HFF-Myc (cell line): ENCODE measurements around the gene ACYP2.

Experiments used
- DNase-seq: peaks from one replicate; pipeline ENCODE4 v3.0.0-alpha.2; 2011; ENCODE audit warnings: low read depth; ENCODE audit errors: extremely low read depth
- H3K4me3 ChIP-seq: replicated peaks from 2 replicates; pipeline ENCODE4 v1.5.1; 2011; ENCODE audit warnings: low read depth, mild to moderate bottlenecking, control low read depth, low read length
- TF ChIP-seq, protein P1 (sequence below): IDR thresholded peaks from 2 replicates; pipeline ENCODE4 v1.5.1; 2012; ENCODE audit warnings: mild to moderate bottlenecking, low read depth, low read length, control low read depth; ENCODE audit errors: missing control alignments

The ACYP2 gene

DNA sequence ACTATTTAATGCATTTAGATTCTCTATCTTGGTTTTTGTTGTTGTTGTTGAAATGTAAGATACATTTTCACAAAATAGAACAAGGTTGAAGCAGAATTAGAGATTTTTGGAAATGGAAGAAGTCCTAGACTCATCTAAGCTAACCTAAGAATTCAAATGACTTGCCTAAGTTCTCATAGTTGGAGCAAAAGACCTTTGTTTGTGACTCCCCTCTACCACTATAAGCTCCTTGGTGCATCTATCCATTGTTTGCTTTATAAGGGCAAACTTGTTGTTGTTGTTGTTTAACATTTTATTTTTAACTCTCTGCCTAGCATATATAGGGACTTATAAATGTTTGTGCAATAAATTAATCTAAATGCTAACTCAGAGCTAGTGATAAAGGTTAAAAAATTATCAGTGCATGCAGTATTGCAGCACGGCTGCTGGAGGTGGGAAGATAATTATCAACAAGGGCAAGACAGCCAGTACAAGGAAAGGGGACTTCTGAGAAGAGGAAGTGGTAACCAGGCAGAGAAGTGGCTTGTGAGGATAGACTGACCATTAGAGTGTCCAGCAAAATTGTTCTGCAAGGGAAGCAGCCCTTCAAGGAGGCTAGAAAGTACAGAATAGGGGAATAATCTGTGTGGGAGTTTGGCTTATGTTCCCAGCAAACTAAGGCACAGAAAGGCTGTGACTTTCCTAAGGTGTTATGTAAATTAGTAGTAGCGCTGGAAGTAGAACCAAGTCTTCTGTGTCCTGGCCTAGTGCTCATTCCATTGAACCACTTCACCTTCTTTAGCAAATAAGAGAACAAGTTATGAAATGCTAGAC lies 38.1 kb upstream of the ACYP2 start:
- TF ChIP-seq, protein P1, sequence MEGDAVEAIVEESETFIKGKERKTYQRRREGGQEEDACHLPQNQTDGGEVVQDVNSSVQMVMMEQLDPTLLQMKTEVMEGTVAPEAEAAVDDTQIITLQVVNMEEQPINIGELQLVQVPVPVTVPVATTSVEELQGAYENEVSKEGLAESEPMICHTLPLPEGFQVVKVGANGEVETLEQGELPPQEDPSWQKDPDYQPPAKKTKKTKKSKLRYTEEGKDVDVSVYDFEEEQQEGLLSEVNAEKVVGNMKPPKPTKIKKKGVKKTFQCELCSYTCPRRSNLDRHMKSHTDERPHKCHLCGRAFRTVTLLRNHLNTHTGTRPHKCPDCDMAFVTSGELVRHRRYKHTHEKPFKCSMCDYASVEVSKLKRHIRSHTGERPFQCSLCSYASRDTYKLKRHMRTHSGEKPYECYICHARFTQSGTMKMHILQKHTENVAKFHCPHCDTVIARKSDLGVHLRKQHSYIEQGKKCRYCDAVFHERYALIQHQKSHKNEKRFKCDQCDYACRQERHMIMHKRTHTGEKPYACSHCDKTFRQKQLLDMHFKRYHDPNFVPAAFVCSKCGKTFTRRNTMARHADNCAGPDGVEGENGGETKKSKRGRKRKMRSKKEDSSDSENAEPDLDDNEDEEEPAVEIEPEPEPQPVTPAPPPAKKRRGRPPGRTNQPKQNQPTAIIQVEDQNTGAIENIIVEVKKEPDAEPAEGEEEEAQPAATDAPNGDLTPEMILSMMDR, result no peak
- DNase-seq, result no peak
- no peak overlapping the region for H3K4me3 ChIP-seq

DNA sequence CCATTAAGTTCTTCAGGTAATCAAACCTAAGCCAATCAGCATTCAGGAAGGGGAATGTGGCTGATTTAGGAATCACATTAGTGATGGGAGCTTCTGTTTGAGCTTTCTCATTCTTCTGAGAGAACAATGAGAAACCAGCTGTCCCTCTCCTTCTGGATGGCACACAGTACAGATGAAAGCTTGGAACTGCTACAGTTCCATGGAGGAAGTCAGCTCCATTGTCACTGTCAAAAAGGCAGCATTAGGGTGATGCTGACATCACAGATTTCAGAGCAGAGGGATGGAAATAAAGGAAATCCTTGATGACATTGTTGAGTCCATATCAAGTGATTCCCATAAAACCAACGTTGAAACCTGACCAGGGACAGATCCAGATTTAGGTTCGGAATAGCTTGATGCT lies 36.1 kb upstream of the ACYP2 start:
- TF ChIP-seq, protein P1, result no peak
- DNase-seq, result no peak
- H3K4me3 ChIP-seq, result no peak overlapping the region

DNA sequence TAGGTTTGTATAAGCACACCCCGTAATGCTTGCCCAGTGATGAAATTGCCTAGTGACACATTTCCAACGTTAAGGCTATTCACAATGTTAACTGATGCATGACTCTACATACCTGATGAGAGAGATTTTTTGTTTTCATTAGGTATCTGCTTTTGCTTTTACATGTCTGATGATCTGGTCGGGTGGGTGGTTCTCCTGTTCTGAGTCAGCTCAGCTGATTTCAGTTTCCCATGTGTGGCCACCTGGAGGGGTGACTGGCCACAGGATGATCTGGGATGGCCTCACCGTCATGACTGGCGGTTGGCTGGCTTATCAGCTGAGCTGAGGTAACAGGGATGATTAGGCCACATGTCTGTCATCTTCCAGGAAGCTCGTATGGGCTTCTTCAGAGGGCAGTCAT lies 33.8 kb upstream of the ACYP2 start:
- DNase-seq, result no peak
- H3K4me3 ChIP-seq, result no peak overlapping the region
- TF ChIP-seq, protein P1, result no peak

DNA sequence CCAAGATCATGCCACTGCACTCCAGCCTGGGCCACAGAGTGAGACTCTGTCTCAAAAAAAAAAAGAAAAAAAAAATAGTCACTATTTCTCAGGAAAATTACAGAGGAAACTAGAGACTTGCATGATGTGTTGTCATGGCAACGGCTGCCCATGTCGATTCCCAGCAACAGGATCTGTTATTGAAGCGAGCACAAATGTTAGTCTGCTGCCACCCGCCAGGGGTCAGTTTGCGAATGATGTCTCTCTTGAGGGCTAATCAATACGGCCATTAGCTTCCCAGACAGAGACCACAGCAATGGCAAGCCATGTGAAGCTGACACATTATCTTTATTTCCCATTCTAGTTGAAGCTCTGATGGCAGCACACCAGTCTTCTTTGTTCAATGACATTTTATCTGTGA lies 32.4 kb upstream of the ACYP2 start:
- TF ChIP-seq, protein P1, result no peak
- H3K4me3 ChIP-seq, result no peak overlapping the region
- no peak for DNase-seq

DNA sequence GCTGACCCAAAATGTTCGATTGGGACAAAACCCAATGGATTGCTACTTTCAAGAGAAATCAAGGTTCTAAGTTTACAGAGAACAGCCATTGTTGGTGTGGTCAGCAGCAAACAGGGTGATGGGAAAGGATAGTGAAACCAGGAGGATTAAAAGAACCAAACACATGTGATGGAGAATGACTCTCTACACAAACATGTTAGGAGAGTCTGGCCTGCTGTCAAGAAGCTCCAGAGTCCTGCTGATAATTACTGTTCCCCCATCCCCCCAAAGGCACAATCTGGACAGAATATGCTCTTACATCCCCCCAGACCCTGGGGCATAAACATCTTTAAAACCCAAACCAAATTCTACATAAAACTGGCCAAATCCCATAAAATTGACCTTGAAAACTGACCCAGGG lies 32.0 kb upstream of the ACYP2 start:
- TF ChIP-seq, protein P1, result no peak
- no peak overlapping the region for H3K4me3 ChIP-seq
- DNase-seq, result no peak

DNA sequence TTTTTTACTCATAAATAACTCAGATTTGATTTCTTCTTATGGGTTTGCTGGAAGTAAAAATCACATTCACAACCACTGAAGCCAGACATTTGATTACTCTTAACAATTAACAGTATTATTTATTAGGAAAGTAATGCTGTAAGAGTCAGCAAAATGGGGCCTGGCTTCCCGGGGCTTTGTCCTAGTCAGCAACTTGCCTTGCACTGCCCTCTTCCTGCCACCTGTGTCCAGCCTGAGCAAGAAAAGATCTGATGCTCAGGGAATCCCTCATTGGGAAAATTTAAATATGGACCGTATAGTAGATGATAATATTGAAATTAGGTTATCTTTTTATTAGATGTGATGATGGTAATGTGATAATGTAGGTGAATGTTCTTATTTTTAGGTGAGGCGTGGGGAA lies 30.8 kb upstream of the ACYP2 start:
- no peak overlapping the region for H3K4me3 ChIP-seq
- TF ChIP-seq, protein P1, result peak; percentile 28
- no peak for DNase-seq

DNA sequence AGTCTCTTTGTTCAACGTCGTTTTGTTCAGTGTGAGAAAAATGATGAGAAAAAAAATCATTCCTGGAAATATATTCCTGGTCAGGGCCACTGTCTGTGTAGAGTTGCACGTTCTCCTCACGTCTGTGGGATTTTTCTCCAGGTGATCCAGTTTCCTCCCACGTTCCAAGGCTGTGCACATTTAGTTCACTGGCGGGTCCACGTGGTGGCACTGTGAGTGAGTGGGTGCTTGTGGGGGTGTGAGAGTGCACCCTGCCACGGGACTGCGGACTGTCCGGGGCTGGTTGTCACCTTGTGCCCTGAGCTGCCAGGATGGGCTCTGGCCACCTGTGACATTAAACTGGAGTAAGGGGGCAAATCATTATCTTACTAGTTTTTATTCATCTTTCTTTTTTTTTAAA lies 30.3 kb upstream of the ACYP2 start:
- TF ChIP-seq, protein P1, result no peak
- no peak overlapping the region for H3K4me3 ChIP-seq
- DNase-seq, result no peak
